GM12878 (cell line): ENCODE data around the gene STAM2. TPM values are rescaled to one million over a fixed set of nuclear protein-coding genes. Genes with fewer than 3 reads are reported as not detected.

Experiments used
- ATAC-seq: fragments of 200-7000 bp; cut with Tn5 transposase; 3 replicates; pipeline ENCODE4 v1.9.1; 2020; ENCODE audit warnings: mild to moderate bottlenecking, moderate library complexity
- BruUV-seq: library from RNA; stranded (reverse); fragments of 400-500 nt; replicated peaks from 2 replicates; lab custom pipeline; 2021; lab: Mats Ljungman, UMichigan
- CTCF ChIA-PET: fragments of 300-600 bp; sonication (Branson Sonifier 250); formaldehyde crosslinking; extraction: SDS; loops from one replicate; lab custom pipeline; 2021; ENCODE audit warnings: inconsistent platforms; lab: Yijun Ruan, JAX
- POLR2A ChIA-PET: fragments of 350-600 bp; formaldehyde crosslinking; extraction: SDS; loops from one replicate; lab custom pipeline; 2021; ENCODE audit warnings: inconsistent platforms; lab: Charles Lee
- RAD21 ChIA-PET: fragments of 300-600 bp; sonication (Branson Sonifier 250); formaldehyde crosslinking; loops from one replicate; lab custom pipeline; 2023; ENCODE audit warnings: antibody characterized with exemption; ENCODE audit not compliant: unreplicated experiment; lab: Charles Lee
- SMC1A ChIA-PET: fragments of 300-600 bp; sonication (Branson Sonifier 250); formaldehyde crosslinking; loops from one replicate; lab custom pipeline; 2023; ENCODE audit not compliant: unreplicated experiment, uncharacterized antibody; lab: Charles Lee
- DNase-seq: peaks from one replicate; pipeline ENCODE4 v3.0.0-alpha.2; 2011; ENCODE audit warnings: low read depth, low spot score
- FAIRE-seq: peaks from 3 replicates; lab custom pipeline; 2011; peaks lifted over from hg19 to GRCh38; lab: Jason Lieb, UNC
- H2AFZ ChIP-seq: 2 replicates; pipeline ENCODE4 v1.6.0; 2011; ENCODE audit warnings: low read depth, low read length, control low read depth; ENCODE audit not compliant: control insufficient read depth
- H3K27ac ChIP-seq: 2 replicates; pipeline ENCODE4 v1.5.1; 2011; ENCODE audit warnings: control low read depth; ENCODE audit not compliant: control insufficient read depth, insufficient read depth
- H3K27me3 ChIP-seq, 2 experiments: replicated peaks in 1 of 2; 2 replicates each; pipeline versions ENCODE4 v1.6.0 to v1.6.1; 2011; ENCODE audit warnings: low read length in 1 of 2; ENCODE audit not compliant: control insufficient read depth in 2 of 2, insufficient read depth in 2 of 2
- H3K36me3 ChIP-seq, 2 experiments: 2 replicates each; pipeline ENCODE4 v1.5.1; 2011; ENCODE audit warnings: low read length in 1 of 2; ENCODE audit not compliant: control insufficient read depth in 2 of 2, insufficient read depth in 2 of 2
- H3K4me1 ChIP-seq: 2 replicates; pipeline ENCODE4 v1.6.1; 2011; ENCODE audit warnings: mild to moderate bottlenecking, low read length, moderate library complexity, mixed read lengths; ENCODE audit not compliant: control insufficient read depth, insufficient read depth
- H3K4me2 ChIP-seq: 2 replicates; pipeline ENCODE4 v1.6.0; 2011; ENCODE audit warnings: control low read depth; ENCODE audit not compliant: control insufficient read depth, insufficient read depth
- H3K4me3 ChIP-seq: fragments of 200-600 bp; sonication (generic); 2 replicates; pipeline ENCODE4 v1.5.1; 2016
- H3K79me2 ChIP-seq: 2 replicates; pipeline ENCODE4 v1.6.0; 2011; ENCODE audit warnings: low read length; ENCODE audit not compliant: control insufficient read depth, insufficient read depth
- H3K9ac ChIP-seq: 2 replicates; pipeline ENCODE4 v1.8.0; 2011; ENCODE audit warnings: low read length, control low read depth, mixed read lengths; ENCODE audit not compliant: control insufficient read depth, insufficient read depth
- H3K9me3 ChIP-seq: replicated peaks from 3 replicates; pipeline ENCODE4 v1.5.1; 2011; ENCODE audit warnings: mild to moderate bottlenecking, low read length; ENCODE audit not compliant: control insufficient read depth, insufficient read depth
- H4K20me1 ChIP-seq: 2 replicates; pipeline ENCODE4 v1.6.0; 2011; ENCODE audit not compliant: control insufficient read depth, insufficient read depth
- ASH2L ChIP-seq: fragments of 300-600, 200-600 bp; sonication (generic); IDR thresholded peaks from 2 replicates; pipeline ENCODE4 v1.6.1; 2017; ENCODE audit warnings: low read depth, mild to moderate bottlenecking, borderline replicate concordance
- BACH1 ChIP-seq: fragments of 450-650 bp; IDR thresholded peaks from 2 replicates; pipeline ENCODE4 v1.6.1; 2017; ENCODE audit warnings: mild to moderate bottlenecking, borderline replicate concordance
- BCL11A ChIP-seq: IDR thresholded peaks from 2 replicates; pipeline ENCODE4 v1.6.1; 2011; ENCODE audit warnings: low read depth, low read length
- BRCA1 ChIP-seq: IDR thresholded peaks from 2 replicates; pipeline ENCODE4 v1.6.1; 2011; ENCODE audit warnings: low read depth, low read length, improper control_type of control experiment
- DPF2 ChIP-seq: fragments of 450-650 bp; IDR thresholded peaks from 2 replicates; pipeline ENCODE4 v1.6.1; 2017; ENCODE audit warnings: mild to moderate bottlenecking
- EED ChIP-seq: sonication (generic); IDR thresholded peaks from 2 replicates; pipeline ENCODE4 v1.6.1; 2016; ENCODE audit warnings: antibody characterized with exemption, low read depth
- EGR1 ChIP-seq, 2 experiments: IDR thresholded peaks; 1 replicate in 1 of 2; 2 replicates in 1 of 2; pipeline ENCODE4 v1.6.1; 2011 to 2012; ENCODE audit warnings: low read depth in 2 of 2, low read length in 2 of 2, borderline replicate concordance in 1 of 2, mild to moderate bottlenecking in 1 of 2, moderate library complexity in 1 of 2
- HDGF ChIP-seq: fragments of 450-650 bp; IDR thresholded peaks from 2 replicates; pipeline ENCODE4 v1.6.1; 2016; ENCODE audit warnings: antibody characterized with exemption
- MEF2B ChIP-seq: fragments of 450-650 bp; IDR thresholded peaks from 2 replicates; pipeline ENCODE4 v1.6.1; 2018; ENCODE audit warnings: mild to moderate bottlenecking, moderate library complexity; ENCODE audit not compliant: partially characterized antibody, poor library complexity, severe bottlenecking
- MTA2 ChIP-seq: fragments of 450-650 bp; IDR thresholded peaks from 2 replicates; pipeline ENCODE4 v1.6.1; 2016; ENCODE audit warnings: low read depth, mild to moderate bottlenecking, moderate library complexity
- NBN ChIP-seq: fragments of 450-650 bp; IDR thresholded peaks from 2 replicates; pipeline ENCODE4 v1.6.1; 2016
- NR2C2 ChIP-seq: IDR thresholded peaks from 2 replicates; pipeline ENCODE4 v1.6.1; 2011; ENCODE audit warnings: borderline replicate concordance, low read depth; ENCODE audit not compliant: control insufficient read depth, insufficient read length
- RAD51 ChIP-seq: fragments of 450-650 bp; IDR thresholded peaks from 2 replicates; pipeline ENCODE4 v1.6.1; 2016; ENCODE audit warnings: moderate library complexity, mild to moderate bottlenecking, inconsistent platforms
- RCOR1 ChIP-seq: conservative IDR thresholded peaks from 2 replicates; pipeline ENCODE4 v1.6.1; 2012; ENCODE audit warnings: low read depth, low read length, improper control_type of control experiment
- RFX5 ChIP-seq: IDR thresholded peaks from 2 replicates; pipeline ENCODE4 v1.6.1; 2011; ENCODE audit warnings: low read depth, low read length, improper control_type of control experiment
- ZSCAN29 ChIP-seq: fragments of 450-650 bp; IDR thresholded peaks from 2 replicates; pipeline ENCODE4 v1.6.1; 2017; ENCODE audit warnings: mild to moderate bottlenecking, moderate library complexity
- WGBS: methylation state at CpG from one replicate; pipeline ENCODE4 v1.1.6; 2016; ENCODE audit warnings: low lambda C conversion rate; ENCODE audit not compliant: insufficient replicate concordance, insufficient coverage; ENCODE audit errors: missing lambda C conversion rate; 5-methylcytosine and 5-hydroxymethylcytosine counted together
- in situ Hi-C: fragments of 300-500 bp; cut with MboI; formaldehyde crosslinking; loops from 9 replicates; pipeline ENCODE4 v1.14.3; 2018; ENCODE audit warnings: mixed read lengths
- intact Hi-C: fragments of 100-400 bp; cut with micrococcal nuclease; formaldehyde crosslinking; loops from one replicate; pipeline ENCODE4 v1.14.2; 2022; ENCODE audit not compliant: unreplicated experiment
- polyA plus RNA-seq, 11 experiments: library from polyadenylated mRNA; depleted of rRNA in 4 of 11; unstranded in 6 of 11; stranded (reverse) in 5 of 11; fragments of >200 nt; fragmentation: Nextera tagmentation in 4 of 11; fragmentation: Illumina TruSeq in 1 of 11; extraction: Ambion mirVana in 4 of 11; extraction: Trizol in 1 of 11; gene quantifications; 1 replicate in 1 of 11; 2 replicates in 10 of 11; pipeline versions ENCODE4 v1.2.1 to v1.2.3, GENCODE V29; 2011 to 2016; ENCODE audit warnings: inconsistent platforms in 2 of 11, missing spikeins in 2 of 11, low read depth in 1 of 11
- total RNA-seq, 4 experiments: library from RNA; depleted of rRNA in 3 of 4; stranded (reverse); fragments of >200 nt in 3 of 4; fragmentation: Illumina TruSeq in 1 of 4; extraction: Trizol in 1 of 4; gene quantifications; 2 replicates each; pipeline versions ENCODE4 v1.2.1 to v1.2.3, GENCODE V29; 2013 to 2021
- TF ChIP-seq, protein P1 (sequence below): fragments of 450-650 bp; IDR thresholded peaks from 2 replicates; pipeline ENCODE4 v1.6.1; 2017; ENCODE audit warnings: mild to moderate bottlenecking, low read depth, inconsistent platforms; ENCODE audit not compliant: poor library complexity, severe bottlenecking
- TF ChIP-seq, protein P2 (sequence below): fragments of 450-650 bp; IDR thresholded peaks from 2 replicates; pipeline ENCODE4 v1.6.1; 2018; ENCODE audit warnings: borderline replicate concordance, mild to moderate bottlenecking; ENCODE audit not compliant: partially characterized antibody

Gene STAM2
- total and polyA plus RNA-seq, 10 of the 15 experiments (the other 5 are each of a cell fraction or from before 2014, with no cell fraction given), result 4.4 to 21.6 (median 16.2) TPM

DNA sequence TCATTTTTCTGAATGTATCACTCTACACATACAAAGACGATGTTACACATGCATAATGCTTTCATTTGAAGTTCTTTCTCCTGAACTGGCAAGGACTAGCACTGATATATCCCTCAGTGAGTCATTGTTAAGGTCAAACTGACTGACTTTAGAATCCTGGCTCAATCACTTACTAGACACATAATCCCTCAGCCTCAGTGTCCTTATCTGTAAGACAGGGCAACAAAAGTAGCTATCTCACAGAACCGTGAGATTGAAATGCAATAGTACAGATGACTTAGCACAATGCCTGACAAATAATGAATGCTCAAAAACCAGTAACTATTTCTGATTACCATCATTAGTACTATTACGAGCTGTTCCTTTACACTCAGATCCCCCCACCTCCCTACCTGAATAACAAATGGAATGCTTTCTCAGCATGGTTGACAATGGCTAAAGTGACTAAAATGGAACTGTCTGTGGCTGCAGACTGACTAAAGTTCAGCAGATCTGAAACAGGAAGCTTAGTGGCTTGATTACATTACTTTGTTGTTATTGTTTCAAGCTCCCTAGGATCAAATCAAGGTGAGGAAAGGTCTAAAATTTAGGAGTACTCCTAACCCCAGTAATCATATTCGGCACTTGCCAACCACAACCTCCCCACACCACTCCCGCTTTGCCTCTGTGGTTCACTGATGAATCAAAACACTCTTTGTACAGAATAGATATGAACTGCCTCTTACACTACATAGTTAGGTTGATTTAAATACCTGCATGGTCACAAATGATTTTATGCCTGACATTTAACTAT, 40.9 kb downstream of the STAM2 start:
- CTCF ChIA-PET, result interaction anchor here (0.6 to 2.2 kb wide), 4 partner anchors 8 to 121 kb away, joined by 3 to 5 read pairs (median 4); no protein-coding TSS in a partner anchor
- FAIRE-seq (no peak), DNase-seq (peak; percentile 28), ATAC-seq (peak; percentile 93)
- Histone ChIP-seq H4K20me1 (no peaks in the 10 kb centered on the region), H3K4me1 (peaks cover 3% of the 10 kb centered on the region; the same call in 1 of the 2 replicates), H3K36me3 (no peaks in the 10 kb centered on the region), H3K9ac (no peak overlapping the region), H3K4me3 (no peak overlapping the region), H3K27ac (no peak overlapping the region), H3K27me3 (no peaks in the 10 kb centered on the region), H3K9me3 (no peaks in the 10 kb centered on the region), H3K79me2 (no peaks in the 10 kb centered on the region), H2AFZ (peak overlapping the region; percentile 9; the same call in 1 of the 2 replicates), H3K4me2 (no peak overlapping the region)
- SMC1A ChIA-PET, result interaction anchor here (0.9 to 1.6 kb wide), 10 partner anchors 9 to 491 kb away, joined by 3 to 6 read pairs (median 4); partner anchors contain the start of gene STAM2
- BruUV-seq, result no TSS peak
- in situ Hi-C loops, result no loop called here
- POLR2A ChIA-PET, result no interaction called here
- WGBS, result 37% methylated on average over 5 of the region's 5 CpGs
- intact Hi-C loops, result no loop called here
- RAD21 ChIA-PET, result interaction anchor here (0.9 to 1.7 kb wide), 5 partner anchors 35 to 98 kb away, joined by 3 to 7 read pairs (median 5); no protein-coding TSS in a partner anchor
- TF ChIP-seq, protein P1, sequence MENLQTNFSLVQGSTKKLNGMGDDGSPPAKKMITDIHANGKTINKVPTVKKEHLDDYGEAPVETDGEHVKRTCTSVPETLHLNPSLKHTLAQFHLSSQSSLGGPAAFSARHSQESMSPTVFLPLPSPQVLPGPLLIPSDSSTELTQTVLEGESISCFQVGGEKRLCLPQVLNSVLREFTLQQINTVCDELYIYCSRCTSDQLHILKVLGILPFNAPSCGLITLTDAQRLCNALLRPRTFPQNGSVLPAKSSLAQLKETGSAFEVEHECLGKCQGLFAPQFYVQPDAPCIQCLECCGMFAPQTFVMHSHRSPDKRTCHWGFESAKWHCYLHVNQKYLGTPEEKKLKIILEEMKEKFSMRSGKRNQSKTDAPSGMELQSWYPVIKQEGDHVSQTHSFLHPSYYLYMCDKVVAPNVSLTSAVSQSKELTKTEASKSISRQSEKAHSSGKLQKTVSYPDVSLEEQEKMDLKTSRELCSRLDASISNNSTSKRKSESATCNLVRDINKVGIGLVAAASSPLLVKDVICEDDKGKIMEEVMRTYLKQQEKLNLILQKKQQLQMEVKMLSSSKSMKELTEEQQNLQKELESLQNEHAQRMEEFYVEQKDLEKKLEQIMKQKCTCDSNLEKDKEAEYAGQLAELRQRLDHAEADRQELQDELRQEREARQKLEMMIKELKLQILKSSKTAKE, result no peak
- TF ChIP-seq ASH2L (no peak), EGR1 (IDR thresholded peaks at IDR 0.05; ENCODE audit: borderline replicate concordance in 1 of 2, low read depth in 2 of 2, low read length in 2 of 2) (no peak), BACH1 (no peak), BRCA1 (no peak), DPF2 (0 out of 2 replicates have a peak, but pooled peaks have one; percentile 41), NR2C2 (no peak), MEF2B (no peak), EED (peak; percentile 49; the same call in 1 of the 2 replicates), NBN (no peak), RAD51 (no peak), HDGF (no peak), ZSCAN29 (no peak), MTA2 (peak; percentile 57), RFX5 (no peak), BCL11A (peak; percentile 36; the same call in 1 of the 2 replicates), RCOR1 (no peak)
- TF ChIP-seq, protein P2, sequence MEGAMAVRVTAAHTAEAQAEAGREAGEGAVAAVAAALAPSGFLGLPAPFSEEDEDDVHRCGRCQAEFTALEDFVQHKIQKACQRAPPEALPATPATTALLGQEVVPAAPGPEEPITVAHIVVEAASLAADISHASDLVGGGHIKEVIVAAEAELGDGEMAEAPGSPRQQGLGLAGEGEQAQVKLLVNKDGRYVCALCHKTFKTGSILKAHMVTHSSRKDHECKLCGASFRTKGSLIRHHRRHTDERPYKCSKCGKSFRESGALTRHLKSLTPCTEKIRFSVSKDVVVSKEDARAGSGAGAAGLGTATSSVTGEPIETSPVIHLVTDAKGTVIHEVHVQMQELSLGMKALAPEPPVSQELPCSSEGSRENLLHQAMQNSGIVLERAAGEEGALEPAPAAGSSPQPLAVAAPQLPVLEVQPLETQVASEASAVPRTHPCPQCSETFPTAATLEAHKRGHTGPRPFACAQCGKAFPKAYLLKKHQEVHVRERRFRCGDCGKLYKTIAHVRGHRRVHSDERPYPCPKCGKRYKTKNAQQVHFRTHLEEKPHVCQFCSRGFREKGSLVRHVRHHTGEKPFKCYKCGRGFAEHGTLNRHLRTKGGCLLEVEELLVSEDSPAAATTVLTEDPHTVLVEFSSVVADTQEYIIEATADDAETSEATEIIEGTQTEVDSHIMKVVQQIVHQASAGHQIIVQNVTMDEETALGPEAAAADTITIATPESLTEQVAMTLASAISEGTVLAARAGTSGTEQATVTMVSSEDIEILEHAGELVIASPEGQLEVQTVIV, result no peak
